PC-9 (cell line): ENCODE results near the gene SMPD1. TPM values are rescaled to one million over a fixed set of nuclear protein-coding genes. Genes with fewer than 3 reads are reported as not detected.
A peak's percentile ranks its signal among the peaks of the same experiment; 100 is the strongest.

Experiments used
- Bru-seq: library from RNA; stranded (reverse); fragments of 400-500 nt; gene quantifications from one replicate; lab custom pipeline; 2021; lab: Mats Ljungman, UMichigan
- BruChase-seq, 2 experiments: library from RNA; stranded (reverse); fragments of 400-500 nt; gene quantifications; one replicate each; lab custom pipeline; 2021; lab: Mats Ljungman, UMichigan
- BruUV-seq: library from RNA; stranded (reverse); fragments of 400-500 nt; replicated peaks from 2 replicates; lab custom pipeline; 2021; lab: Mats Ljungman, UMichigan
- CTCF ChIA-PET: fragments of 300-600 bp; sonication (Branson Sonifier 250); formaldehyde crosslinking; loops from one replicate; lab custom pipeline; 2022; ENCODE audit warnings: antibody characterized with exemption; lab: Charles Lee
- POLR2A ChIA-PET: fragments of 300-600 bp; sonication (Branson Sonifier 250); formaldehyde crosslinking; loops from one replicate; lab custom pipeline; 2022; ENCODE audit warnings: antibody characterized with exemption; ENCODE audit not compliant: unreplicated experiment; lab: Charles Lee
- DNase-seq, 2 experiments: peaks; one replicate each; pipeline versions ENCODE4 v3.0.0 to v3.0.0-alpha.2; 2015 to 2022; ENCODE audit warnings: mixed read lengths in 1 of 2
- H2AFZ ChIP-seq: fragments of 200-600 bp; sonication (generic); 2 replicates; pipeline ENCODE4 v1.8.1; 2017; ENCODE audit warnings: antibody characterized with exemption
- H3F3A ChIP-seq: fragments of 200-600 bp; sonication (generic); 2 replicates; pipeline ENCODE4 v1.8.1; 2017; ENCODE audit warnings: antibody characterized with exemption, mild to moderate bottlenecking, low read depth; ENCODE audit not compliant: insufficient read depth
- H3K27ac ChIP-seq: fragments of 200-600 bp; sonication (generic); 2 replicates; pipeline ENCODE4 v1.6.1; 2016; ENCODE audit warnings: mixed run types
- H3K27me3 ChIP-seq: fragments of 200-600 bp; sonication (generic); 2 replicates; pipeline ENCODE4 v1.6.1; 2016; ENCODE audit warnings: low read depth, mixed run types; ENCODE audit not compliant: insufficient read depth
- H3K36me3 ChIP-seq: fragments of 200-600 bp; sonication (generic); 2 replicates; pipeline ENCODE4 v1.6.1; 2016; ENCODE audit warnings: low read depth, mixed run types
- H3K4me1 ChIP-seq: fragments of 200-600 bp; sonication (generic); replicated peaks from 2 replicates; pipeline ENCODE4 v1.6.1; 2016; ENCODE audit warnings: mixed run types; ENCODE audit not compliant: insufficient read depth
- H3K4me2 ChIP-seq: fragments of 200-600 bp; sonication (generic); 2 replicates; pipeline ENCODE4 v1.6.1; 2017; ENCODE audit warnings: mixed run types
- H3K4me3 ChIP-seq: fragments of 200-600 bp; sonication (generic); 2 replicates; pipeline ENCODE4 v1.6.1; 2016; ENCODE audit warnings: mixed run types
- H3K79me2 ChIP-seq: fragments of 200-600 bp; sonication (generic); 2 replicates; pipeline ENCODE4 v1.6.1; 2017; ENCODE audit warnings: low read depth, mixed run types
- H3K9me2 ChIP-seq: fragments of 200-600 bp; sonication (generic); 2 replicates; pipeline ENCODE4 v1.8.1; 2017; ENCODE audit warnings: mild to moderate bottlenecking; ENCODE audit not compliant: insufficient read depth
- H3K9me3 ChIP-seq: fragments of 200-600 bp; sonication (generic); 2 replicates; pipeline ENCODE4 v1.8.1; 2016; ENCODE audit warnings: low read depth; ENCODE audit not compliant: insufficient read depth
- H4K20me1 ChIP-seq: fragments of 200-600 bp; sonication (generic); 2 replicates; pipeline ENCODE4 v1.8.1; 2017; ENCODE audit not compliant: insufficient read depth
- EZH2 ChIP-seq: fragments of 200-600 bp; sonication (generic); IDR thresholded peaks from 2 replicates; pipeline ENCODE4 v1.8.0; 2017; ENCODE audit warnings: antibody characterized with exemption, low read depth
- intact Hi-C: fragments of 100-400 bp; cut with micrococcal nuclease; formaldehyde crosslinking; loops from one replicate; pipeline ENCODE4 v1.10.0; 2022; ENCODE audit not compliant: unreplicated experiment
- long read RNA-seq: library from polyadenylated mRNA; stranded (forward); transcript quantifications from one replicate; pipeline ENCODE4 v2.0.0, GENCODE V29; 2022
- total RNA-seq: library from RNA; stranded (reverse); gene quantifications from 2 replicates; pipeline ENCODE4 v1.2.3, GENCODE V29; 2021
- TF ChIP-seq, protein P1 (sequence below): fragments of 200-600 bp; sonication (generic); conservative IDR thresholded peaks from 2 replicates; pipeline ENCODE4 v1.6.1; 2017; ENCODE audit warnings: mixed run types, antibody characterized with exemption, mild to moderate bottlenecking, moderate library complexity

The SMPD1 gene
- total RNA-seq = 7.2 and 9.2 TPM in 2 replicates
- Bru-seq, nascent RNA = percentile 31 among the genes with signal in this experiment
- percentile 38 among the genes with signal in this experiment for BruChase-seq, experiment 1, labeled RNA remaining after a 2-hour chase
- BruChase-seq, experiment 2, labeled RNA remaining after a 6-hour chase = percentile 65 among the genes with signal in this experiment
- long read RNA-seq, transcript SMPD1-201 (6 exons, 2,452 nt) = major isoform, 7 of 9 reads
- long read RNA-seq, partial matches to known transcripts = 1 of 9 reads
- long read RNA-seq, other reads (novel, unspliced or antisense) = 1 of 9 reads

DNA sequence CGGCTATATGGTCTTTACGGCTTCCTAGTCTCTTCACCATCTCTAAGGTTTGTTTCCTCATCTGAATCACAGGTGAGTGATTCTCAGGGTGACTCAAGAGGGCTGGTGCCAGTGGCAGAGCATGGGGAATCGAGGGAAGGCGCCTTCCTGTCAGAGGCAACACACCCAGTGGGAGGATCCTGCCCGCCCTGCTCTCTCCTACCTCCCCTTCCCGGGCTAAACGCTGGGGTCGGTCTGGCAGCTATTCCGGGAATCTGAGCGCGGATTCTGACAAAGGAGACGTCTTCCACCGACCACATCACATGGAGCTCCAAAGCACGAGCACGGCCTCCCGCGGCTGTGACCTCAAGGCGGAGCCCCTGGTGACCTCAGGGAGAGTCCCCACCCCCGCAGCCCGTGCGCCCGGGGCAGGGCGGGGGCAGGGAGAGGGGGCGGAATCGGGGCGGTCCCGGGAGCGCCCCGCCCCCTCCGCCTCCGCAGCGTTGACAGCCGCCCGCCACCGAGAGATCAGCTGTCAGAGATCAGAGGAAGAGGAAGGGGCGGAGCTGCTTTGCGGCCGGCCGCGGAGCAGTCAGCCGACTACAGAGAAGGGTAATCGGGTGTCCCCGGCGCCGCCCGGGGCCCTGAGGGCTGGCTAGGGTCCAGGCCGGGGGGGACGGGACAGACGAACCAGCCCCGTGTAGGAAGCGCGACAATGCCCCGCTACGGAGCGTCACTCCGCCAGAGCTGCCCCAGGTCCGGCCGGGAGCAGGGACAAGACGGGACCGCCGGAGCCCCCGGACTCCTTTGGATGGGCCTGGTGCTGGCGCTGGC is at the start of gene SMPD1:
Gene SMPD1 (plus strand): TSS at position 570 of the 813 bp plus-strand sequence. CDS start 125 bp downstream, at position 695.
- ChIA-PET POLR2A (interaction anchor here (0.5 to 0.8 kb wide), 6 partner anchors 40 to 1525 kb away, joined by 3 to 14 read pairs (median 4); partner anchors contain the start of gene TRIM3), CTCF (interaction anchor here (0.9 to 1.0 kb wide), 2 partner anchors 11 to 53 kb away, joined by 3 to 8 read pairs; no protein-coding TSS in a partner anchor)
- no peaks in the 10 kb centered on the region for H3K36me3 ChIP-seq
- H3K27ac ChIP-seq = peak within 1 kb of the TSS; percentile 32
- peak within 1 kb of the TSS; percentile 85 for H2AFZ ChIP-seq
- no peaks in the 10 kb centered on the region for H3K9me2 ChIP-seq
- no peaks in the 10 kb centered on the region for H3K9me3 ChIP-seq
- no peaks in the 10 kb centered on the region for H4K20me1 ChIP-seq
- peaks cover 7% of the 10 kb centered on the region; the same call in 1 of the 2 replicates for H3K4me1 ChIP-seq
- DNase-seq = peak; percentile 84 to 90
- peak within 1 kb of the TSS; percentile 82 for H3K4me2 ChIP-seq
- peak within 1 kb of the TSS; percentile 66 for H3K4me3 ChIP-seq
- H3K79me2 ChIP-seq = no peaks in the 10 kb centered on the region
- BruUV-seq = no TSS peak
- H3F3A ChIP-seq = peaks cover 4% of the 10 kb centered on the region; the same call in 1 of the 2 replicates
- no peaks in the 10 kb centered on the region for H3K27me3 ChIP-seq
- TF ChIP-seq, protein P1, sequence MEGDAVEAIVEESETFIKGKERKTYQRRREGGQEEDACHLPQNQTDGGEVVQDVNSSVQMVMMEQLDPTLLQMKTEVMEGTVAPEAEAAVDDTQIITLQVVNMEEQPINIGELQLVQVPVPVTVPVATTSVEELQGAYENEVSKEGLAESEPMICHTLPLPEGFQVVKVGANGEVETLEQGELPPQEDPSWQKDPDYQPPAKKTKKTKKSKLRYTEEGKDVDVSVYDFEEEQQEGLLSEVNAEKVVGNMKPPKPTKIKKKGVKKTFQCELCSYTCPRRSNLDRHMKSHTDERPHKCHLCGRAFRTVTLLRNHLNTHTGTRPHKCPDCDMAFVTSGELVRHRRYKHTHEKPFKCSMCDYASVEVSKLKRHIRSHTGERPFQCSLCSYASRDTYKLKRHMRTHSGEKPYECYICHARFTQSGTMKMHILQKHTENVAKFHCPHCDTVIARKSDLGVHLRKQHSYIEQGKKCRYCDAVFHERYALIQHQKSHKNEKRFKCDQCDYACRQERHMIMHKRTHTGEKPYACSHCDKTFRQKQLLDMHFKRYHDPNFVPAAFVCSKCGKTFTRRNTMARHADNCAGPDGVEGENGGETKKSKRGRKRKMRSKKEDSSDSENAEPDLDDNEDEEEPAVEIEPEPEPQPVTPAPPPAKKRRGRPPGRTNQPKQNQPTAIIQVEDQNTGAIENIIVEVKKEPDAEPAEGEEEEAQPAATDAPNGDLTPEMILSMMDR = no peak
- no peak for TF ChIP-seq EZH2
- intact Hi-C loops = loop anchor here (2.0 to 5.0 kb wide), 4 partner anchors 43 to 292 kb away; partner anchors contain the start of genes ARFIP2, ILK, MRPL17 and RRP8

DNA sequence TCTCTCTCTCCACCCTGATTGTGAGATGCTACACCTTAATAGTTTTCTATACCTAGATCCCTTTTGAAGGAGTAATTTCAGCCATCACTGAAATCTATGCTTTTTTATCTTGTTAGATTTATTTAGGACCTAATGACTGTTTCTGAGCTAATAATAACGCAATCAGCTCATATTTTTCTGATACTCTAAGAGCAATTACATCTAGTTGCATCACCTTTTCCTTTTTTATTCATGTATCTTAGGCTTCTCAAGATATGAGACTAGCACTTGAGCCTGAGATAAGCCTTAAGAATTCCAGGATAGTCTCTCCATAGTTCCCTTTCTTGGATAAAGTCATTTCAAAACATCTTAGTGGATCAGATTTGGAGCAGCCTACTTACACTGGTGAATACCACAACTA is 44.9 kb upstream of the SMPD1 start:
- no peaks in the 10 kb centered on the region for H3K79me2 ChIP-seq
- H2AFZ ChIP-seq = no peak overlapping the region
- no peaks in the 10 kb centered on the region for H3K9me3 ChIP-seq
- H4K20me1 ChIP-seq = no peaks in the 10 kb centered on the region
- ChIA-PET POLR2A (no interaction called here), CTCF (no interaction called here)
- no peaks in the 10 kb centered on the region for H3K27me3 ChIP-seq
- H3K9me2 ChIP-seq = no peaks in the 10 kb centered on the region; the same call in 1 of the 2 replicates
- DNase-seq = no peak
- BruUV-seq = no TSS peak
- no peaks in the 10 kb centered on the region for H3K36me3 ChIP-seq
- H3K27ac ChIP-seq = no peak overlapping the region
- intact Hi-C loops = no loop called here
- H3F3A ChIP-seq = no peaks in the 10 kb centered on the region
- TF ChIP-seq, protein P1 = no peak
- no peak for TF ChIP-seq EZH2
- no peak overlapping the region for H3K4me2 ChIP-seq
- H3K4me3 ChIP-seq = no peak overlapping the region
- no peaks in the 10 kb centered on the region for H3K4me1 ChIP-seq

DNA sequence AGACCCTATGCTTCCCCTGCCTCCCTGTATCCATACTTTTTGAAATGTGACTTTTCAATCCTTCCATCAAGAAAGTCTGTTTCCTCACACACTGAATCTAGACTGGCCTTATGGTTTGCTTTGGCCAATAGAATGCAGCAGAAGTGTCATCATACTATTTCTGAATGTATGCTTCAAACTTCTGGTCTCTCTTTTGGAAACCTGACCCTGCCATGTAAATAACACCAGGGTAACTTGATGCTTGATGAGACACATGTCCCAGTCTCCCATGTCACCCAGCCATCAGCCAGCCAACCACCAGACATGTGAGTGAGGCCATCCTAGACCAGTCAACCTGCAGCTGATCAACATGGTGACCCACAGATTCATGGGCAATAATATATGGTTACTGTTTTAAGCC is 40.2 kb upstream of the SMPD1 start:
- no peaks in the 10 kb centered on the region for H3K9me3 ChIP-seq
- H3K9me2 ChIP-seq = no peaks in the 10 kb centered on the region
- no peaks in the 10 kb centered on the region for H3F3A ChIP-seq
- CTCF ChIA-PET = no interaction called here
- H3K36me3 ChIP-seq = no peaks in the 10 kb centered on the region
- DNase-seq = no peak
- POLR2A ChIA-PET = no interaction called here
- intact Hi-C loops = loop anchor here (5.0 to 10.0 kb wide), 2 partner anchors 68 to 1225 kb away; no protein-coding TSS in a partner anchor
- TF ChIP-seq EZH2 = no peak
- TF ChIP-seq, protein P1 = no peak
- H3K79me2 ChIP-seq = no peaks in the 10 kb centered on the region
- no TSS peak for BruUV-seq
- H3K4me3 ChIP-seq = no peak overlapping the region
- no peak overlapping the region for H3K4me2 ChIP-seq
- no peaks in the 10 kb centered on the region for H3K4me1 ChIP-seq
- no peak overlapping the region for H3K27ac ChIP-seq
- H4K20me1 ChIP-seq = no peaks in the 10 kb centered on the region
- no peaks in the 10 kb centered on the region for H3K27me3 ChIP-seq
- no peak overlapping the region for H2AFZ ChIP-seq
